ENCODE measurements around the gene TSPAN14.

Gene TSPAN14

GRCh38 chr10:80457554-80458262, 3.6 kb downstream of the TSPAN14 start:
- no peak for DNase-seq

GRCh38 chr10:80458263-80458625, 4.1 kb downstream of the TSPAN14 start:
- DNase-seq = no peak

DNA sequence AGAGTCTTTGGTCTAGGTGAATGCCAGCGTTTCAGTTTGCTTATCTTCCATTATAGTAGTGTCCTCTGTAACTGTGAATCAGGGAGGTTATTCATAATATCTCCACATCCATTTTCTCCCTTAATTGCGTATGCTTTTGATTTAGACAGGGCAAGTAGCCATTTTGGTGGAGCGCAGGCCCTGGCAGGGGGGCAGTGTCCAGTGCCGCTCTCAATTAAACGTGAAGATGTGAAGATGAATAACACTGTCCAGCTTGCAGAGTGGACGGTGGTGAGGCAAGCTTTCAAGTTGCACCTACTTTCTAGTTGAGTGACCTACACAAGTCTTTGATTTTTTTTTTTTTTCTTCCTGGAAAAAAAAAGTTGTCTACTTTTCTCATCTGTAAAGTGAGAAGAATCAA, 4.5 kb downstream of the TSPAN14 start:
- no peak for DNase-seq

GRCh38 chr10:80459047-80459865, 5.1 kb downstream of the TSPAN14 start:
- peak in 1 of 2 experiments; percentile 53 for DNase-seq

- no peak for DNase-seq
Observed at GRCh38 chr10:80460399-80461207, 6.5 kb downstream of the TSPAN14 start.

DNA sequence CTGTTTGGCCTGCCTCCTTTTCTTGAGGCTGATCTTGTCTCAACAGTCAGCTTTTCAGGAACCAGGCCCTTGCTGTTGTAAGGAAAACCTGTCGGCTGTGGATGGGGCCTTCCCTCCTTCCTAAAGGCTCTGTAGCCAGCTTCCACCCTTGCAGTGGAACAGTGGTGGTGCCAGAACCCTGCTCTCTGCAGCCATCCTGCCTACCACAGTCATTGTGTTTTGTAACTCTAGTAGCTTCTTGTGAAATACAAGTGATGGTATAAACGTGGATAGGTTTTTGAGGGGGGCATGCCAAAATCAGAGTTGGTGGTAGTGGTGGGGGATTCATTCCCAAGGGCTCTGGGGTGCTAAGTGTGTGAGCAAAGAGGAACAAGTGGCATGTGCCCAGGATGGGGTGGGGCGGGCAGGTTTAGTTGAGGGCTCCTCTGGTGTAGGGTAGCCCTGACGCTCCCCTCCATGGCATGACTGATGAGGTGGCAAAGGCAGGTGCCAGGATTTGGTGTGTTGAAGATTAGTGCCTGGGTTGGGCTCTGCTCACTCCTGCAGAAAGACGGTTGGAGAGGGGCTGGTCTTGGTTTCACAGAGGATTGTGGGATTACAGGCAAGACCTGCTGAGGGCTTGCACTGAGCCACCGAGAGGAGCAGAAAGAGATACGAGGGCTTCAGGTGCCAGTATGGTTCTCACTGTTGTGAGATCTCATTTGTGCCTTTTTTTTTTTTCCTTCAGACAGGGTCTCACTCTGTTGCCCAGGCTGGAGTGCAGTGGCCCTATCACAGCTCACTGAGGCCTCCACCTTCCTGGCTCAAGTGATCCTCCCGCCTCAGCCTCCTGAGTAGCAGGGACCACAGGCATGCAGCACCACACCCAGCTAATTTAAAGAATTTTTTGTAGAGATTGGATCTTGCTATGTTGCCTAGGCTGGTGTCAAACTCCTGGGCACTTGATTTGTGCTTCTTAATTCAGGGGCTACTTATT, 7.4 kb downstream of the TSPAN14 start:
- no peak for DNase-seq

DNA sequence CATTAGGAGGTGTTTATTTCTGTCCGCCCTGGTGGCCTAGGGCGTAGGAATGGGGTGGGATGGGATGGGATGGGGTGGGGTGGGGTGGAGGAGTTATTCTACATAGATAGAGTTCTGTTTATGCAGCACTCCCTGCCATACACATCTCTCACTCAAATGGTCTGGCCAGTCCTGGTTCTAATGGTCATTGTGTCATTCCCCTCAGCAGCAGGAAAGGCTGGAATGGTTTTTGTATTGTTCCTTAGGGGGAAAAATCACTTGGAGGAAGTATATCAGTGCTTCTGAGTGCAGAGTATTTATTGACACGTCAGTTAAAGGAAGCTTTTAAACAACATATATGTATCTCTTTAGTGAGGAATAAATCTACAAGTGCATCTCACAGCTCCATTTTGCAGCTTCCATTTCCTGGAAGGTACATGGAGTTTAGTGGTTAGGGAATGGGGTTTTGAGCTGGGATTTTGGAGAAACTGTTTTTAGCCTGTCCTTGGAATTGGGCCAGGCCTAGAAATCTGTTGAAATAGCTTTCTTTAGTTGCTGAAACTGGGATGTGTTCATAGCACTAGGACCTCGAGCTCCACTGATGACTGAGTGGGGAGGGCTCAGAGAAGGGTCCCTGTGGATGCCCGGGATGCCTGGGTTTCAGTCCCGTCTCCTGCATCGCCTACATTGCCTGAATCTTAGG, 8.3 kb downstream of the TSPAN14 start:
- no peak for DNase-seq

DNA sequence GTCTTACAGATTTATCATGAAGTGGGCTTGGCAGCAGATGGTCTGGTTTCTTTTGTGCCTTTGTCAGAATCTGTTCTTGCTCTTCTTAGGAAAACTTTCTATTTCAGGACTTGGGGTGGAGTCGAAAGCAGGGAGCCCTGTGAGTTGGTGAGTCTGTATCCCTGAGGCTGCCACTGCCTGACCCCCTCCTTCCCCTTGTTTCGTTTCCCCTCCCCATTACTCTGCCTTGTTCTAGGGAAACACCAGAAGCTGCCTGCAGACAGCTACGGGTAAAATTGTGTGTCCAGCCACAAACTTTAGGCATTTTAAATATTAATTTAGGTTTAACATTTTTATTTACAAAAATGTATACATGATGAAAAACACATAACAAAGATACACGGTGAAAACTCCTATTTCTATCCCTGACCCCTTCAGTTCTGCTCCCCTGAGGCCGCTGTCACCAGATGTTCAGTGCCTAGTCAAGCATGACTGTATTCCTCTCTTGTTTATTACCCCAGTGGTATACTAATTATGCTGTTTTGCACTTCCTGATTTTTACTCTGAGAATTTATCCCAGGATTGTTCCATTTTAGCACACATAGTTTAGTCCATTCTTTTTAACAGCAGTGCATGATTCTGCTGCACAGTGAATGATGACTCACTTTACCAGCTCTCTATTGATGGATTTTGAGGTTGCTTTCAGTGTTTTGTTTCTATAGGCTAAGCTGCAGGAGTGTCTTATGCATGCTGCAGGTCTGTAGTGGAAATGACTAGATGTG, 9.1 kb downstream of the TSPAN14 start:
- DNase-seq = no peak

GRCh38 chr10:80463868-80464267, 9.8 kb downstream of the TSPAN14 start:
- DNase-seq = no peak

DNA sequence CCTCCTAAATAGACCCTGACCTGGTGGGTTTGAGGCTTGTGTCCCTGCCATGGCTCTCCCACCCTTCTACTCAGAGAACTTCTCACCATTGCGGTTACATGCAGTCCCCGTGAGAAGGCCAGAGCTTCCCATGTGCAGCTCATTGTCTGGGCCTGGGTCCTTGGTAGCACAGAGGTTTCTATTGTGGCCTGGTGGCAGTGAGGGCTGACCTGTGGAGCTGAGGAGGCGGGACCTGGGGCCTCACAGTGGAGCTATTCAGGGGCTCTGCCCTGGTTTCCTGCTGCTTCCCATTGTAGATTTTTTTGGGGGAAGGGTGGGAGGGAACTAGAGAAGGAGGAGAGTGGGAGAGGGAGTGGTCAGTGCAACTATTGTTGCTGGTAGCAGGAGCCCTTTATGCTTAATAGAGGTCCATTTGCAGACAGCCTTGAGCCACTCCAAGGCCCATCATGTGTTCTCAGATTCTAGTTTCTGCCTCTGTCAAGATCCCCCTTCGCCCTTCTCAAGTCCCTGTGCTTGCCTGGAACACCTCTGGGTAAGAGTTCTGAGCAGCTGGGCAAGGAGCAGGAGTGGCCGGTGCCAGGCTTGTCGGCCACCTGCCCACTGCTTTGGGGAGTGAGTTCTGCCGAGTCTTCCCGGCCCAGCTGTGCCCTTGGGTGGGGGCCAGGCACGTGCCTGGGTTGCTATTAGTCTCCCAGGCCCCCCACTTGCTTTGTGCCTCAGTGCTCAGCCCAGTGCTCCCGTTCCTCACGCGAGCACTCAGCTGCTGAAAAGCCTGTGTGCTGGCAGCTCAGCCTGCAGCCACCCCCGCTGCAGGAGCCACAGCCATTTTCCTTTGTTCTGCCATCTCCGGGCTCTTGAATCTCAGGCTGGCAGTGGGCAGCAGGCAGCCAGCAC, 10.7 kb downstream of the TSPAN14 start:
- no peak for DNase-seq

- no peak for DNase-seq
Observed at GRCh38 chr10:80465451-80465835, 11.3 kb downstream of the TSPAN14 start.

- peak in 1 of 2 experiments; percentile 39 for DNase-seq
Observed at GRCh38 chr10:80465839-80466590, 11.9 kb downstream of the TSPAN14 start.

DNA sequence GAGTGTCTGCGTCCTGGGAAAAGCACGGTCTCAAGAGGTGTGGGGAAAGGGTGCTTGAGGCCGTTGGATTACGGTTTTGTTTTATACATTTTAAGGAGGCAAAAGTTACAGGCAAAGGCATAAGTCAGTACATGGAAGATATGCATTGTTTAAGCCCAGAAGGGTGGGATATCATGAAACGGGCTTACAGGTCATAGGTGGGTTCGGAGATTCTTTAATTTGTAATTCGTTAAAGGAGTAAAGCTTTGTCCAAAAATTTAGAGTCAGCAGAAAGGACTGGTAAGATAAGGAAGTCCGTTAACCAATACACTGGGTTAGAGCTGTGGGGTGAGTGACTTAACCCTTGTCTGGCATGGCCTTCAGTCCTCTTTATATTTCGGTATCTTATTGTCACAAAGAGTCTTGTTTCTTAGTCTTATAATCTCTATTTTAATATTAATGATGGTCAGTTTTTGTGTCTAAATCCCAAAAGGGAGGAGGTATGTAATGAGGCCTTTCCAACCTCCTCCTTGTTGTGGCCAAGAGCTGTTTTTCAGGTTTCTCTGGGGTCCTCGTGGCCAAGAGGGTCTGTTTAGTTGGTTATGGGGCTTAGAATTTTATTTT, 12.7 kb downstream of the TSPAN14 start:
- no peak for DNase-seq

- DNase-seq = peak; percentile 40 to 64
Observed at GRCh38 chr10:80468002-80468401, 13.9 kb downstream of the TSPAN14 start.

DNA sequence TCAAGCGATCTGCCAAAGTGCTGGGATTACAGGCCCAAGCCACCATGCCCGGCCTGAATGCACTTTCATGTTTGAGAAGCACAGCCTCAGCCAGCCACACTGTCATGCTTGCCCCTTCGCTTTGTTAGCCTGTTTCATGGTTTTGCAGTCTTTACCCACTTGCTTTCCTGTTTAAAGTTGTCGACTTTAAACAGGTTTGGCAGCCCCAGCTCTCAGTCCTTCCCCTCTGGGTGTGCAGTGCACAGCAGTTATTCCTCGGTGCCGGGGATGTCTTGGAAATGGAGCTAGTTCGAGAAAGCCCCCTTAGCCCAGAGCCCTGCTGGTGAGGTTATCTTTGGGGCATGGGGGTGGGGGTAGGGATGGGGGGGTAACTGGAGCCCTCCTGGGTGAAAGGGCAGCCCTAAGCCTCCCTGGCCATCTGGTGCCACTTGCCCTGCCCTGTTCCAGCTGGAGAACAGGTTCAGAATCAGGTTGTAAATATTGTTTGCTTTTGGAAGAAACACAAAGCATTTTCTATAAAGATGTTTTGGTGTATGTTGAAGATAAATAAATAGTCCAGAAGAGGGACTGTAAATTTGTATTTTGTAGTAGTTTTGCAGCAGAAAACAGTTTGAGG, 14.8 kb downstream of the TSPAN14 start:
- no peak for DNase-seq

- no peak for DNase-seq
Observed at GRCh38 chr10:80470266-80470665, 16.2 kb downstream of the TSPAN14 start.

GRCh38 chr10:80471001-80471400, 16.9 kb downstream of the TSPAN14 start:
- DNase-seq = no peak

GRCh38 chr10:80471715-80472233, 17.7 kb downstream of the TSPAN14 start:
- peak in 1 of 2 experiments; percentile 42 for DNase-seq
